GM18868 (cell line): ENCODE measurements around the gene ROR2.

Experiments used
- ATAC-seq: cut with Tn5 transposase; IDR thresholded peaks from one replicate; pipeline ENCODE4 v1.9.1; 2021; ENCODE audit warnings: mild to moderate bottlenecking, moderate library complexity; ENCODE audit not compliant: unreplicated experiment

Gene ROR2

GRCh38 chr9:91603932-91604331 is 346.1 kb downstream of the ROR2 start:
- ATAC-seq = no peak

- ATAC-seq = no peak
Measured at GRCh38 chr9:91599564-91599963, 350.5 kb downstream of the ROR2 start.

GRCh38 chr9:91591627-91592026 is 358.4 kb downstream of the ROR2 start:
- ATAC-seq = no peak

GRCh38 chr9:91589101-91589553 is 360.9 kb downstream of the ROR2 start:
- ATAC-seq = no peak

- no peak for ATAC-seq
Measured at GRCh38 chr9:91586282-91586681, 363.7 kb downstream of the ROR2 start.

GRCh38 chr9:91583966-91584365 is 366.1 kb downstream of the ROR2 start:
- no peak for ATAC-seq

GRCh38 chr9:91583161-91583875 is 366.7 kb downstream of the ROR2 start:
- no peak for ATAC-seq

- ATAC-seq = no peak
Measured at GRCh38 chr9:91582181-91582580, 367.8 kb downstream of the ROR2 start.

GRCh38 chr9:91580136-91580535 is 369.9 kb downstream of the ROR2 start:
- no peak for ATAC-seq

- no peak for ATAC-seq
Measured at GRCh38 chr9:91578911-91579310, 371.1 kb downstream of the ROR2 start.

- no peak for ATAC-seq
Measured at GRCh38 chr9:91577633-91578061, 372.4 kb downstream of the ROR2 start.

GRCh38 chr9:91572811-91573210 is 377.2 kb downstream of the ROR2 start:
- ATAC-seq = no peak

GRCh38 chr9:91572044-91572443 is 378.0 kb downstream of the ROR2 start:
- no peak for ATAC-seq

GRCh38 chr9:91571036-91571435 is 379.0 kb downstream of the ROR2 start:
- ATAC-seq = no peak

GRCh38 chr9:91567642-91568274 is 382.3 kb downstream of the ROR2 start:
- no peak for ATAC-seq

- ATAC-seq = no peak
Measured at GRCh38 chr9:91564081-91564670, 385.9 kb downstream of the ROR2 start.

- ATAC-seq = no peak
Measured at GRCh38 chr9:91562416-91562815, 387.6 kb downstream of the ROR2 start.

- no peak for ATAC-seq
Measured at GRCh38 chr9:91560301-91560700, 389.7 kb downstream of the ROR2 start.

- no peak for ATAC-seq
Measured at GRCh38 chr9:91558879-91559278, 391.1 kb downstream of the ROR2 start.

- ATAC-seq = no peak
Measured at GRCh38 chr9:91558395-91558794, 391.6 kb downstream of the ROR2 start.

GRCh38 chr9:91557327-91557726 is 392.7 kb downstream of the ROR2 start:
- no peak for ATAC-seq

- no peak for ATAC-seq
Measured at GRCh38 chr9:91555132-91555531, 394.9 kb downstream of the ROR2 start.
